ENCODE measurements around the gene CDK5RAP2.
"Not testable (repeated sequence)": the region's sequence is repeated elsewhere in the genome, so short reads cannot be mapped to it uniquely, and the experiment has no call there.

GRCh38 chr9:120552210-120552704 lies 27.7 kb downstream of the CDK5RAP2 start:
- not testable (repeated sequence) for TF ChIP-seq CTCF (conservative IDR thresholded peaks at IDR 0.05); ZFX (IDR thresholded peaks at IDR 0.05)

All from C4-2B (cell line).